ENCODE results near the gene SLC17A8. TPM values are rescaled to one million over a fixed set of nuclear protein-coding genes. Genes with fewer than 3 reads are reported as not detected.

The SLC17A8 gene
- polyA plus RNA-seq, 1 of the 3 experiments (the other 2 are of a cell fraction): not detected

- Histone ChIP-seq H3K36me3 (replicated peaks in 1 of 2; ENCODE audit: control insufficient read depth in 1 of 2, insufficient read depth in 2 of 2, low read length in 1 of 2) (no peaks in the 10 kb centered on the region), H2AFZ (ENCODE audit: low read depth) (no peak overlapping the region), H3K4me1 (ENCODE audit: control insufficient read depth in 1 of 2, insufficient read depth in 2 of 2, low read depth in 1 of 2, low read length in 1 of 2) (no peaks in the 10 kb centered on the region), H4K20me1 (ENCODE audit: insufficient read depth) (no peaks in the 10 kb centered on the region), H3K4me3 (ENCODE audit: low read depth in 2 of 2, low read length in 1 of 2) (no peak overlapping the region), H3K79me2 (ENCODE audit: insufficient read depth) (no peaks in the 10 kb centered on the region), H3K27ac (ENCODE audit: low read depth in 2 of 2, low read length in 1 of 2) (no peak overlapping the region), H3K9me3 (no peaks in the 10 kb centered on the region), H3K9ac (no peak overlapping the region), H3K9me2 (no peaks in the 10 kb centered on the region), H3K27me3 (ENCODE audit: insufficient read depth) (no peaks in the 10 kb centered on the region), H3F3A (replicated peaks; ENCODE audit: insufficient read depth) (no peaks in the 10 kb centered on the region), H3K4me2 (no peak overlapping the region)
- WGBS (ENCODE audit: low lambda C conversion rate): 55% methylated on average over 6 of the region's 6 CpGs
- no peak for DNase-seq
- ChIA-PET CTCF (interaction anchor here (2.8 kb wide), 1 partner anchor 8 kb away, joined by 15 read pairs; no protein-coding TSS in a partner anchor), POLR2A (no interaction called here)
- no peak for TF ChIP-seq USF1 (IDR thresholded peaks at IDR 0.05; ENCODE audit: borderline replicate concordance, low read depth)
These were observed 56.1 kb downstream of the SLC17A8 start for GRCh38 chr12:100413001-100413400.

GRCh38 chr12:100414739-100415138, 57.9 kb downstream of the SLC17A8 start:
- Histone ChIP-seq H3F3A (replicated peaks; ENCODE audit: insufficient read depth) (no peaks in the 10 kb centered on the region), H4K20me1 (ENCODE audit: insufficient read depth) (no peaks in the 10 kb centered on the region), H3K79me2 (ENCODE audit: insufficient read depth) (no peaks in the 10 kb centered on the region), H3K4me1 (ENCODE audit: control insufficient read depth in 1 of 2, insufficient read depth in 2 of 2, low read depth in 1 of 2, low read length in 1 of 2) (no peaks in the 10 kb centered on the region), H3K36me3 (replicated peaks in 1 of 2; ENCODE audit: control insufficient read depth in 1 of 2, insufficient read depth in 2 of 2, low read length in 1 of 2) (no peaks in the 10 kb centered on the region), H3K9me2 (no peaks in the 10 kb centered on the region), H3K9ac (no peak overlapping the region), H3K27me3 (ENCODE audit: insufficient read depth) (no peaks in the 10 kb centered on the region), H3K27ac (ENCODE audit: low read depth in 2 of 2, low read length in 1 of 2) (no peak overlapping the region), H3K4me2 (no peak overlapping the region), H3K4me3 (ENCODE audit: low read depth in 2 of 2, low read length in 1 of 2) (no peak overlapping the region), H2AFZ (ENCODE audit: low read depth) (no peak overlapping the region), H3K9me3 (no peaks in the 10 kb centered on the region)
- no peak for DNase-seq
- 43% methylated on average over 4 of the region's 4 CpGs for WGBS (ENCODE audit: low lambda C conversion rate)
- ChIA-PET CTCF (interaction anchor here (0.9 to 2.8 kb wide), 4 partner anchors 10 to 38 kb away, joined by 3 to 15 read pairs (median 4); no protein-coding TSS in a partner anchor), POLR2A (no interaction called here)
- TF ChIP-seq USF2 (IDR thresholded peaks at IDR 0.05; ENCODE audit: borderline replicate concordance, low read depth, low read length): no peak
- no peak for TF ChIP-seq EP300 (IDR thresholded peaks at IDR 0.05; ENCODE audit: borderline replicate concordance in 1 of 2, low read depth in 1 of 2, low read length in 1 of 2)
- no peak for TF ChIP-seq PBX3 (IDR thresholded peaks at IDR 0.05)
- TF ChIP-seq FOSL2 (IDR thresholded peaks at IDR 0.05; ENCODE audit: borderline replicate concordance, low read depth): no peak
- TF ChIP-seq ZBTB33 (IDR thresholded peaks at IDR 0.05; ENCODE audit: borderline replicate concordance, low read depth): no peak
- no peak for TF ChIP-seq SMC3 (IDR thresholded peaks at IDR 0.05; ENCODE audit: low read depth, low read length)
- TF ChIP-seq TEAD4 (IDR thresholded peaks at IDR 0.05; ENCODE audit: borderline replicate concordance, insufficient read depth): no peak
- no peak for TF ChIP-seq ELF1 (IDR thresholded peaks at IDR 0.05)
- TF ChIP-seq TCF12 (IDR thresholded peaks at IDR 0.05): no peak
- TF ChIP-seq FOXJ3 (CRISPR knock-in tag; IDR thresholded peaks at IDR 0.05): no peak
- TF ChIP-seq MAX (IDR thresholded peaks at IDR 0.05; ENCODE audit: low read depth): no peak
- no peak for TF ChIP-seq TAF1 (IDR thresholded peaks at IDR 0.05; ENCODE audit: borderline replicate concordance, low read depth, low read length)
- TF ChIP-seq FOXM1 (IDR thresholded peaks at IDR 0.05; ENCODE audit: low read depth): no peak
- no peak for TF ChIP-seq IRF3 (IDR thresholded peaks at IDR 0.05; ENCODE audit: low read depth, low read length)
- no peak for TF ChIP-seq CTCF (IDR thresholded peaks at IDR 0.05)
- no peak for TF ChIP-seq CHD2 (IDR thresholded peaks at IDR 0.05; ENCODE audit: low read length, partially characterized antibody)
- no peak for TF ChIP-seq USF1 (IDR thresholded peaks at IDR 0.05; ENCODE audit: borderline replicate concordance, low read depth)
- no peak for TF ChIP-seq NFIC (IDR thresholded peaks at IDR 0.05; ENCODE audit: borderline replicate concordance)
